Osteocyte (in vitro differentiated cells): ENCODE results near the gene KAZN. TPM values are rescaled to one million over a fixed set of nuclear protein-coding genes. Genes with fewer than 3 reads are reported as not detected.

Experiments used
- DNase-seq: peaks from one replicate; pipeline ENCODE4 v3.0.0; 2021; ENCODE audit warnings: mixed read lengths; ENCODE audit not compliant: unreplicated experiment; ENCODE audit errors: extremely low spot score
- H3K27ac Mint-ChIP-seq: one replicate; pipeline ENCODE4 v1.8.0; 2021; ENCODE audit warnings: mild to moderate bottlenecking, mixed read lengths; ENCODE audit not compliant: unreplicated experiment
- H3K27me3 Mint-ChIP-seq: one replicate; pipeline ENCODE4 v1.8.0; 2021; ENCODE audit warnings: mixed read lengths; ENCODE audit not compliant: unreplicated experiment
- H3K36me3 Mint-ChIP-seq: one replicate; pipeline ENCODE4 v1.8.0; 2021; ENCODE audit warnings: mixed read lengths; ENCODE audit not compliant: unreplicated experiment
- H3K4me1 Mint-ChIP-seq: one replicate; pipeline ENCODE4 v1.8.0; 2021; ENCODE audit warnings: mixed read lengths; ENCODE audit not compliant: unreplicated experiment
- H3K4me3 Mint-ChIP-seq: one replicate; pipeline ENCODE4 v1.8.0; 2021; ENCODE audit warnings: mild to moderate bottlenecking, moderate library complexity, mixed read lengths; ENCODE audit not compliant: unreplicated experiment
- H3K9me3 Mint-ChIP-seq: one replicate; pipeline ENCODE4 v1.8.0; 2021; ENCODE audit warnings: mixed read lengths; ENCODE audit not compliant: unreplicated experiment
- CTCF ChIP-seq: fragments of 200-600 bp; sonication (generic); IDR thresholded peaks from 2 replicates; pipeline ENCODE4 v1.5.0; 2021; ENCODE audit warnings: antibody characterized with exemption, mild to moderate bottlenecking, moderate library complexity
- total RNA-seq: library from RNA; stranded (reverse); gene quantifications from 2 replicates; pipeline ENCODE4 v1.2.1, GENCODE V29; 2021

The KAZN gene
- total RNA-seq, 1 donor from 2014 or later, result 47.1 TPM

- H3K27ac Mint-ChIP-seq, result peak overlapping the region; percentile 62
- H3K36me3 Mint-ChIP-seq, result peaks cover 4% of the 10 kb centered on the region
- H3K4me1 Mint-ChIP-seq, result peaks cover 61% of the 10 kb centered on the region
- H3K27me3 Mint-ChIP-seq, result no peaks in the 10 kb centered on the region
- H3K9me3 Mint-ChIP-seq, result no peaks in the 10 kb centered on the region
- no peak overlapping the region for H3K4me3 Mint-ChIP-seq
- TF ChIP-seq CTCF, result no peak
- no peak for DNase-seq
These were observed 329.9 kb downstream of the KAZN start for GRCh38 chr1:14928412-14928811.

DNA sequence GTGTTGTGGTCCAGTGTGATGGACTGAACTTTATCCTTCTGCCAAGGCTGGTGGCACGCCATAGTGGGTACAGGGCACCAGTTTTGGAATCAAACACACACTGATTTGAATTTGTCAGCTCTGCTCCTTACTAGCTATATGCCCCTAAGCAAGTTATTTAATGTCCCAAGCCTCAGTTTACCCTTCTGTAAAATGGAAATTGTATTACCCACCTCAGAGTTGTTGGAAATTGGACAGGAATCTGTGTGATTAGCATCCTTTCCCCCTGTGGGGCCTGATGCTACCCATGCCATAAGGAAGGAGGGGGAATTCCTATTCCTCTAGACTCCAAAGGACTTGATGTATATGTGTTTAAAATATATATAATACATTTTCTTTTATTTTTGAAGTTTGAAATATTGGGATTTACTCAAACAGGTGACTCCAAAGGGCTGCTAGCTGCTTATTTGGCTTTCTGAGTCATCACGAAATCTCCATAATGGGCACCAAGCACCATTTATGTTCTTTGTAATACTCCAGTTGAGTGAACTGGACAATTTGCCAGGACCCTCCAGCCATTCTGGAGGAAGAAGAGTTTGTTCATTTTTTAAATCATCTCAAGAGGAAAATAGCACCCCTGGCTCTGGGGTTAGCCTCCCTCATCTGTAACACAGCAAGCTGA lies 330.5 kb downstream of the KAZN start:
- Mint-ChIP-seq H3K36me3 (peaks cover 4% of the 10 kb centered on the region), H3K9me3 (no peaks in the 10 kb centered on the region), H3K4me1 (peaks cover 61% of the 10 kb centered on the region), H3K4me3 (no peak overlapping the region), H3K27ac (peak overlapping the region; percentile 65), H3K27me3 (no peaks in the 10 kb centered on the region)
- no peak for TF ChIP-seq CTCF
- DNase-seq, result no peak

- Mint-ChIP-seq H3K4me3 (no peak overlapping the region), H3K27me3 (no peaks in the 10 kb centered on the region), H3K4me1 (peaks cover 61% of the 10 kb centered on the region), H3K27ac (peak overlapping the region; percentile 65), H3K36me3 (peaks cover 4% of the 10 kb centered on the region), H3K9me3 (no peaks in the 10 kb centered on the region)
- TF ChIP-seq CTCF, result no peak
- DNase-seq, result no peak
These were observed 331.2 kb downstream of the KAZN start for GRCh38 chr1:14929547-14930246.

- H3K9me3 Mint-ChIP-seq, result no peaks in the 10 kb centered on the region
- no peak for DNase-seq
- H3K4me1 Mint-ChIP-seq, result peaks cover 57% of the 10 kb centered on the region
- peak overlapping the region; percentile 34 for H3K27ac Mint-ChIP-seq
- no peak overlapping the region for H3K4me3 Mint-ChIP-seq
- H3K36me3 Mint-ChIP-seq, result peaks cover 4% of the 10 kb centered on the region
- no peaks in the 10 kb centered on the region for H3K27me3 Mint-ChIP-seq
- no peak for TF ChIP-seq CTCF
These were observed 331.9 kb downstream of the KAZN start for GRCh38 chr1:14930247-14930965.

DNA sequence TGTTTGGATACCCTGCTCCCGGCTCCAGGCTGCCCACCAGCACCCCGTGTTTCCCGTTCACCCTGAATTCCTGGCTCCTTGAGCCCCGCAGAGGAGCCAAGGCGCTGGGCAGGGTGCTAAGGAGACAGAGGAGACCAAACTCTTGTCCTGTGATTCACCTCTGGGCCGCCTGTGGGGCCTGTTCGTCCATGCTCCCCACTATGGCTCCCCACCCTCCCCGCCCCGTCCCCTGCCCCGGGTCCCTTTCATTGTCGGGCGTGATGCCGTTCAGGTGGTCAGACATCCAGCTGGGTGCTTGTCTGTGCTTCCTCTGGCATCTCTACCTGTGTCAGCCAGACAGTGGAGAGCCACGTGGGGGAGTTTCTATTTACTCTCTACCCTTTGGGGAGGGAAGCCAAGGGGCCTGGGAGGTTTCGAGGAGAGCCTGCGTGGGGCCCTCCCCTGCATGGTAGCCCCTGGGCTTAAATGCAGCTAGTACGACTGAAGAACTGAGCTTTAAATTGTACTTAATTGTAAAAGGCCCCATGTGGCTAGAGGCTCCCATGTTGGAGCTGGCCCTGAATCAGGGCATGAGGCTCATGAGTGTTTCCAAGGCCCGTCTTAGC lies 333.7 kb downstream of the KAZN start:
- DNase-seq, result no peak
- no peak for TF ChIP-seq CTCF
- peaks cover 4% of the 10 kb centered on the region for H3K36me3 Mint-ChIP-seq
- no peak overlapping the region for H3K4me3 Mint-ChIP-seq
- H3K9me3 Mint-ChIP-seq, result no peaks in the 10 kb centered on the region
- no peak overlapping the region for H3K27ac Mint-ChIP-seq
- H3K27me3 Mint-ChIP-seq, result no peaks in the 10 kb centered on the region
- H3K4me1 Mint-ChIP-seq, result peaks cover 46% of the 10 kb centered on the region
